ENCODE results near the gene CCND2.

Gene CCND2

GRCh38 chr12:4256043-4256826, 17.3 kb upstream of the CCND2 start:
- no peak for DNase-seq (ENCODE audit: low read depth)

GRCh38 chr12:4257442-4257841, 16.1 kb upstream of the CCND2 start:
- no peak for DNase-seq (ENCODE audit: low read depth)

- no peak for DNase-seq (ENCODE audit: low read depth)
These were observed 14.5 kb upstream of the CCND2 start for GRCh38 chr12:4259099-4259498.

- DNase-seq (ENCODE audit: low read depth): no peak
These were observed 11.9 kb upstream of the CCND2 start for GRCh38 chr12:4261655-4262054.

- DNase-seq (ENCODE audit: low read depth): no peak
These were observed 8.3 kb upstream of the CCND2 start for GRCh38 chr12:4265280-4265679.

GRCh38 chr12:4266990-4267389, 6.6 kb upstream of the CCND2 start:
- DNase-seq (ENCODE audit: low read depth): no peak

- DNase-seq (ENCODE audit: low read depth): no peak
These were observed 5.7 kb upstream of the CCND2 start for GRCh38 chr12:4267704-4268328.

GRCh38 chr12:4268329-4269181, 5.0 kb upstream of the CCND2 start:
- DNase-seq (ENCODE audit: low read depth): no peak

- peak; percentile 83 for DNase-seq (ENCODE audit: low read depth)
These were observed 4.1 kb upstream of the CCND2 start for GRCh38 chr12:4269279-4269991.

GRCh38 chr12:4270016-4270830, 3.3 kb upstream of the CCND2 start:
- peak; percentile 14 for DNase-seq (ENCODE audit: low read depth)

- peak; percentile 27 for DNase-seq (ENCODE audit: low read depth)
These were observed 2.5 kb upstream of the CCND2 start for GRCh38 chr12:4270831-4271716.

- DNase-seq (ENCODE audit: low read depth): peak; percentile 79
These were observed 1.7 kb upstream of the CCND2 start for GRCh38 chr12:4271717-4272423.

GRCh38 chr12:4272424-4273272, 914 bp upstream of the CCND2 start:
- peak; percentile 44 for DNase-seq (ENCODE audit: low read depth)

- DNase-seq (ENCODE audit: low read depth): no peak
These were observed 300 bp upstream of the CCND2 start for GRCh38 chr12:4273273-4273651.

- no peak for DNase-seq (ENCODE audit: low read depth)
These were observed 944 bp downstream of the CCND2 start for GRCh38 chr12:4274396-4275015.

GRCh38 chr12:4275016-4275869, 1.7 kb downstream of the CCND2 start:
- DNase-seq (ENCODE audit: low read depth): no peak

GRCh38 chr12:4275870-4276301, 2.3 kb downstream of the CCND2 start:
- DNase-seq (ENCODE audit: low read depth): no peak
